ENCODE measurements around the gene TUBB.
A peak's percentile ranks its signal among the peaks of the same experiment; 100 is the strongest.

TUBB gene

DNA sequence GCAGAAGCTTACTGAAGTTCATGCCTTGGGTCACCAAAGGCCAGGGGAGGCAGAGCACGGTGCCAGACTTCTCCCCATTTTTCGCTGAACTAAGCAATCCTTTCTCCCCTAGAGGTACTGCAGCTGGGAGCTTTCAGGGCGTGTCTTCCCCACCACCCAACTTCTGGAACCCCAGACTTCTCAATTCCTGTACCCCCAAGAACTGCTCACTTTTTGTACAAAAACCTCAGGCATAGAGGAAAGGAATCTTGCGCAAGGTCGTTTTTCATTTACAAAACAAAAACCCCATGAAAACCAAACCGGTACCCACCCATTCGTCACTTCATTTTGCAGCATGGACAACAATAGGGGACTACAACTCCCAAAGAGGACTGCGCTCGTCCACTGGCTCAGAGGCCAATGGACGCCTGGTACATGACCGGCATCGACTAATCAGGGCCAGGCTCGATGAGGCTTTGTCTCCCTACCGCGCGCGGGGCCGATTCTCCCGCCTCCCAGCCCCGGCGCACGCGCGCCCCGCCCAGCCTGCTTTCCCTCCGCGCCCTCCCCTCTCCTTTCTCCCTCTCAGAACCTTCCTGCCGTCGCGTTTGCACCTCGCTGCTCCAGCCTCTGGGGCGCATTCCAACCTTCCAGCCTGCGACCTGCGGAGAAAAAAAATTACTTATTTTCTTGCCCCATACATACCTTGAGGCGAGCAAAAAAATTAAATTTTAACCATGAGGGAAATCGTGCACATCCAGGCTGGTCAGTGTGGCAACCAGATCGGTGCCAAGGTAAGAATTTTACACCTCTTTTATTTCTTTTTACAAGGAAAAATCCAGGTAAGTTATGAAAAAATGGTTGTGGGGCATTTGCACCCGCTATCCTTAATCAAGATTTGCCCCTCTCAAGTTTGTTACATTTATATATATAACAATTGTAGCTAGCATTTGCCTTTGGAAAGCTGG is at the start of gene TUBB:
Gene TUBB (plus strand): TSS at position 562 of the 947 bp plus-strand sequence. CDS start 155 bp downstream, at position 717.
- in situ Hi-C loops (cut with HindIII; ENCODE audit: low pct_unique_long_range_greater_than_20kb, low sequenced_read_pairs): no loop called here
- peak; percentile 87 to 99 for DNase-seq (ENCODE audit: low read depth in 1 of 2, low spot score in 1 of 2)
- no peak for TF ChIP-seq JUND (IDR thresholded peaks at IDR 0.05; ENCODE audit: low read depth)

DNA sequence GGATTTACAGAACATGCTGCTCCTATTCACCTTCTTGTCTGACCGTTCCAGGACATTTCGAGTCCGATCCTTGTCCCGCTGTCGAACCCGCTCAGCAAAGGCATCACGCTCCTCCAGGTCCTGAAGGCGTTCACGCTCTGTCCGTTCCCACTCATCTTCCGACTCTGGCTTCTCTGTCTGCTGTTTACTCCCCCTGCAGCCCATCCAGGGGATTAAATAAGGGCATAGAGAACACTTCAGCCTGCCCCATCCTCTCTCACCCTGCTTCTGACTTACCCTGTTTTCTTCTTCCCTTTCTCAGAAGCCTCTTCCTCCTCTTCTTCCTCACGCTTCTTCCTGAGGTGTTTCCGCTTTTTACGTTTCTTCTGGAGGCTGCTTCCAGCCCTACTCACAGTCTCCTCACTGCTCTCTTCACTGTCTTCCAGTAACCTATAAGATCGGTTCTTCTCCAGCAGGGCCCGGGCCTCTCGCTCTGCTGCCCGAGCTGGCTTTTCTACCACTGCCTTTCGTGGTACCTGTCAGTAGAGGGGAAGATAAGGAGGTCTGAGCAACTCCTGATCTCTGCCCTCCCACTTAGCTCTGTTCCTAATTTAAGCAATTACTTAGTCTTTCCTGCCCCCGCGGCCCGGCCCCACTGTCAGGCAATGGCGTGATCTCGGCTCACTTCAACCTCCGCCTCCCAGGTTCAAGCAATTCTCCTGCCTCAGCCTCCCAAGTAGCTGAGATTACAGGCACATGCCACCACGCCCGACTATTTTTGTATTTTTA is 49.2 kb upstream of the TUBB start:
- TF ChIP-seq JUND (IDR thresholded peaks at IDR 0.05; ENCODE audit: low read depth): no peak
- no peak for DNase-seq (ENCODE audit: low read depth in 1 of 2, low spot score in 1 of 2)
- in situ Hi-C loops (cut with HindIII; ENCODE audit: low pct_unique_long_range_greater_than_20kb, low sequenced_read_pairs): no loop called here

DNA sequence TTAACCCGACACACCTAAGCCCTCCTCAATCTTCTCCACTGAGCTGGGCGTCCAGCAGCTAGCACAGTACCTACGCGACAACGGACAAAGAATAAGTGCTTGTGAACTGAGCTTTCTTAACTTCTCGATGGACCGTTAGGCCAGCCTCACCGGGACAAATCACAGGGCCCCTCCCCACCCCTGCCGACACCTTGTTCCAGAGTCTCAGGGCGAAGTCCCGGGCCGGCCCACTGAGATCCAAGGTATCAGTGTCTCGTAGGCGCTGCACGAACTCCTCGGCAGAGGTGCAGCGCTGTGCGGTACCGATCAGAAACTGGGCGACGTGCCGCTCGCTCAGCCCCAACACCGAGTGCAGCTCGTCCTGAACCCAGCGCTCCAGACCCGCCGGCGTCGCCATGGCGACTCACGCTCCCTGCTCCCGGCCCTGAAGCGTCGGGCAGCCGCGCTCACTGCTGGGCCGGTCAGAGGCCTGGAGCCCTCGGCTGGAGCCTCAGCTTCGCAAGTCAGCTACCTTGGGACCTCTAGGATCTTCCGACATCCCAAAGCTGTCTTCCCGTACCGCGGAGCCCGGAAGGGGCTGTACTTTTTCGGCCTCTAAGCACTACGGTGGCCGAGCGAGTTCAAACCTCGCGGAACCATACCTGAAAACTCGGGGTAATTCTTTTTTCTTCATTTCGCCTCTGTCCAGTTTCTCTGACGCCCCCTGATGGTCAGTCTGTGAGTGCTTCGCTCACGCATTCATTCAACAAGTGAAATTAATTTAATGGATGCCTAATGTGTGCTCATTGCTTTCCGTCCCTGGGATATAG is 47.5 kb upstream of the TUBB start, which contains the start of gene DHX16:
Gene DHX16 (minus strand): TSS at position 562 of the 809 bp plus-strand sequence. CDS start 165 bp downstream, at position 397.
- peak; percentile 87 to 99 for DNase-seq (ENCODE audit: low read depth in 1 of 2, low spot score in 1 of 2)
- no peak for TF ChIP-seq JUND (IDR thresholded peaks at IDR 0.05; ENCODE audit: low read depth)
- in situ Hi-C loops (cut with HindIII; ENCODE audit: low pct_unique_long_range_greater_than_20kb, low sequenced_read_pairs): no loop called here

DNA sequence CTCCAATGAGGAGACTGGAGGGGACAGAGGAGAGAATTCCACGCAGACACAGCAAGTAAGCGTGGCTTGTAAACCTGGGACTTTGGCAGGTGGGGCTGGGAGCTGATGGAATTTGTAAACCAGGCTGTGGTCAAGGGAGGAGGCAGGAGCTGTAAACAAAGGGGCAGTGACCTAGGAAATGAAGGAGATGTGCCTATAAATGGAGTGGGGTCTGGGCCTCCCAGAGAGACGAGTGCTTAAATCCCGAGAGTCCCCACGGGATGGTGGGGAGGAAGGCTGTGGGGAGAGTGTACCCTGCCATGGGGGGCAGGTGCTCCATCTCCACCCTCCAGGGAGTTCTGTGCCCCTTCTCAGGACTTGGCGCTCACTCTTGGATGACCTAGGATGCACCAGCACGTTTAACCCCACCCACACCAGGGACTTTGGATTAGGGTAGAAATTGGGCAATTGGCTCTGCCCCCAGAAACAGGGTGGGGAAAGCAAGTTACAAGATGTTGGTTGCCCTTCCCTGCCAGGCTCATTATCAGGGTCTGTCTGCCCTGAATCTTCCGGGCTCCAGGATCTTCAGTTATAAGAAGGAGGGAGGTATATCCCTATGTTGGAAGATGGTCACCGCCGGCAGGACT is 43.4 kb upstream of the TUBB start:
- no peak for TF ChIP-seq JUND (IDR thresholded peaks at IDR 0.05; ENCODE audit: low read depth)
- in situ Hi-C loops (cut with HindIII; ENCODE audit: low pct_unique_long_range_greater_than_20kb, low sequenced_read_pairs): no loop called here
- no peak for DNase-seq (ENCODE audit: low read depth in 1 of 2, low spot score in 1 of 2)

DNA sequence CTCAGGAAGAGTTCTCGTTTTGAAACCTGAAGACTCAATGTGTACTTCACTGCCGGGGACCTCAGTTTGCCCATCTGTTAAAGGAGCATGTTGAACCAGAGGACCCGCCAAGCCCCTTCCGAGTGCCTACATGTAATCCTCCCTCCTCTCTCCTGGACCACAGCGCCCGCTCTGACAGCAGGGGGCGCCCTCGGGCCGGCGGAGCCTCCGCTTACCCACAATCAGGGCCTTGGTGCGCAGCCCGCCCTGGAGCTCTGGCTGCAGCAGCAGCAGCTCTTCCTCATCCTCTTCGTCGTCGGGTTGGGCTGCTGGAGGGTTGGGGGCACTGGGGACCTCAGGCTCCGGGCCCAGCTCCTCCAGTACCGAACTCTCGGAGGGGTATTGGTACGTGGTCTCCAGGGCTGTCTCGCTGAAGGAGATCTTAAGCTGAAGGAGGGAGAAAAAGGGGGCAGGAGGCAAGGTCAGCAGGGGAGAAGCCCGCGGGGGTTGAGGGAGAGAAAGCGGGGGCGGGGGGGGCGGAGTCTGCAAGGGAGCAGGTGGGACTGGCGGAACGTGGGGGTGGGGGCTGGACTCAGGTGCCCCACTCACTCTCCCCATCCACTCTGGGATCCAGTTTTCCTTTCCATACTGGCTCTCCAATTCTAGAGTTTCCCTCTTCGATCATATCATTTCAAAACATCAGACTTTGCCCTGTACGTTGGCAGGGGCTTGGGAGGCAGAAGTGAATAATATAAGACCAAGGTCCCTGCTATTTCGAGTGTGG is 41.0 kb upstream of the TUBB start:
- TF ChIP-seq JUND (IDR thresholded peaks at IDR 0.05; ENCODE audit: low read depth): no peak
- in situ Hi-C loops (cut with HindIII; ENCODE audit: low pct_unique_long_range_greater_than_20kb, low sequenced_read_pairs): no loop called here
- DNase-seq (ENCODE audit: low read depth in 1 of 2, low spot score in 1 of 2): peak; percentile 71 to 83

DNA sequence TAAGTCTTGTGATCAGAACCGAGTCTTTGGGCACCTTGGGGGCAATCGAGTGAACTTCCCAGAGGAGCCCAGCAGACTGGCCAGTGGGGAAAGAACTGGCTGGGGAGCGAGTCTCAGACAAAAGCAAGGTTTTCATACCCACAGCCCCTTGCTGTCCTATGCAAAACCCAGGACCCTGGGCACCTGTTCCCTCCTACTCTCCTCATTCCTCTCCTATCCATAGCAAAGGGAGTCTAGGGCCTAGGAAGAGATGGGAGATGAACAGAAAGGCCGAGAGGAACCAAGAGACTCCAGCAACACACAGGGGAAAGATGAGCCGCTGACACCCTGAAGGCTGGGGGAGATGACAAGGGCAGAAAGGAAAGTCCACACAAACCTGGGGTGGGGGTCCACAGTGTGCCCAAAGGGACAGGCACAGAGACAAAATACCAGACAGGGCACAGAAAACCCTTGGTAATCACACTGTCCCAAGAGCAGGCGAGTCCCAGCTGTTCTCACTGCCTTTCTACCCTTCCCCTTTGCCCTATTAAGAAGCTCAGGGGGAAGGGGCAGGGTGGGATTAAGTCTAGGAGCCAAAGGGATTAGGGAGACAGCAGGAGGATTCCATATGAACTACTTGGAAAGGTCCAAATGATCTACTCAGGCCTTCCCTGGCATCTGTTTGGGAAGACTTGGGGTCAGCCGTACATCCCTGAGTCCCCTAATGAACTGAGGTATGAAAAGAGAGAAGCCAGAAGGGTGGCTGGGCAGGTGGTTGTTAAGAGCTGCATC is 40.2 kb upstream of the TUBB start:
- DNase-seq (ENCODE audit: low read depth in 1 of 2, low spot score in 1 of 2): no peak
- in situ Hi-C loops (cut with HindIII; ENCODE audit: low pct_unique_long_range_greater_than_20kb, low sequenced_read_pairs): no loop called here
- TF ChIP-seq JUND (IDR thresholded peaks at IDR 0.05; ENCODE audit: low read depth): no peak

DNA sequence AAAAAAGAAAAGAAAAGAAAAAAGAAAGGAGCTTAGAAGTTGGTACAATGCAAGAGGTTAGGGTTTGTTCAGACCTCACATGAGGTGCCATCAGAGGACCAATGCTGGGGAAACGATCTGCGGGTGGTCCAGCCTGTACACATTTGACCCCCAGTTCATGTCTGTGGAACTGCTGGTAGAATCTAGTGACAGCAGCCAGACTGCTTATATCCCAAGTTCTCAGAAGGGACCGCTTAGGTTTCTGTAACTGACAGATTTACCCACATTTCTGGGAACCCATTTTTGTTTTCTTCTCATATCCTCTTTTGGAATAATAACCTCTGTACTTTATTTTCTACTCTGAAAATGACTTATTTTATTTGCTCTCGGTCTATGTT is 38.4 kb upstream of the TUBB start:
- DNase-seq (ENCODE audit: low read depth in 1 of 2, low spot score in 1 of 2): no peak
- no peak for TF ChIP-seq JUND (IDR thresholded peaks at IDR 0.05; ENCODE audit: low read depth)
- in situ Hi-C loops (cut with HindIII; ENCODE audit: low pct_unique_long_range_greater_than_20kb, low sequenced_read_pairs): no loop called here

DNA sequence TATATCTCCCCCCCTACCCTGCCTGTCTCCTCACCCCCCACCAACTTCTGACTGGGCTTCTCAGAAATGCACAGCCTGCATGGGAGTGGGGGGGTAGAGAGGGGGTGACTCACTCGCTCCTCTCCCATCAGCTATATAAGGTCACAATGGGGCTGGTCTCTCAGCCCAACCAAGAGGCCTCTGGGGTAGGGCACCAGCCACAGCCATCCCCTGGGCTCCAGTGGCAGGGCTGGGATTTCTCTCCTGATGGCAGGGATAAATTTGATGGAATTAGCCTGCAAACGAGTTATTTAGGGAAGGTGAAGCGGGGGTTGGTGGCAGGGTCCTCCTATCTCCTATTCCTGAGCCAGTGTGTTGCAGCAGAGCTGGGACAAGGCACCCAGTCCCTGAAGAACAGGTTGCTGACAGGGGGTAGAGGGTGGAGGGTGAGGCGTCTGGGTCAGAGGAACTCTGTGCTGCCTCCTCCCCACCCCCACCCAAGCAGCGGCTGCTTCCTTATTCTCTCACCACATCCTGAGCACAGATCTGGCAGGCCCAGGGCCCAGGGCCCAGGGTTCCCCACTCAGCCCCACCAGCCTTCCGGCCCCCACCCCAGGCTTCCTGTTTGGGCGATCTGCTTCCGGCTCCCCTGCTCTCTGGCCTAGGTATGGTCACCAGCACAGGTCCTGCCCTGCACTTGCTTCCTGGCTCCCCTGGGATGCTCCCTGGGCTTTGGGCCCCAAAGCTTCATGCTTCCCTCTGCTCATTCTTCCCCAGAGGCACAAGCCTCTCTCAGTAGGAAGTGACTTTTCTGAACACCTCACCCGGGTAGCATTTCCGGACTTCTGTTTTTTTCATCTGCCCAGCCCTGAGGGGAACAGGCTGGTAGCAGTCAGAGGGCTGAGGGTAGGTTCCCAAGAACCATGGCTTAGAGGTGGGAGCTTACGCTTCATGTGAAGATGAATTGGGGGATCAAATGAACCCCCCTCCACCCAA is 37.7 kb upstream of the TUBB start:
- in situ Hi-C loops (cut with HindIII; ENCODE audit: low pct_unique_long_range_greater_than_20kb, low sequenced_read_pairs): no loop called here
- no peak for TF ChIP-seq JUND (IDR thresholded peaks at IDR 0.05; ENCODE audit: low read depth)
- DNase-seq (ENCODE audit: low read depth in 1 of 2, low spot score in 1 of 2): no peak

DNA sequence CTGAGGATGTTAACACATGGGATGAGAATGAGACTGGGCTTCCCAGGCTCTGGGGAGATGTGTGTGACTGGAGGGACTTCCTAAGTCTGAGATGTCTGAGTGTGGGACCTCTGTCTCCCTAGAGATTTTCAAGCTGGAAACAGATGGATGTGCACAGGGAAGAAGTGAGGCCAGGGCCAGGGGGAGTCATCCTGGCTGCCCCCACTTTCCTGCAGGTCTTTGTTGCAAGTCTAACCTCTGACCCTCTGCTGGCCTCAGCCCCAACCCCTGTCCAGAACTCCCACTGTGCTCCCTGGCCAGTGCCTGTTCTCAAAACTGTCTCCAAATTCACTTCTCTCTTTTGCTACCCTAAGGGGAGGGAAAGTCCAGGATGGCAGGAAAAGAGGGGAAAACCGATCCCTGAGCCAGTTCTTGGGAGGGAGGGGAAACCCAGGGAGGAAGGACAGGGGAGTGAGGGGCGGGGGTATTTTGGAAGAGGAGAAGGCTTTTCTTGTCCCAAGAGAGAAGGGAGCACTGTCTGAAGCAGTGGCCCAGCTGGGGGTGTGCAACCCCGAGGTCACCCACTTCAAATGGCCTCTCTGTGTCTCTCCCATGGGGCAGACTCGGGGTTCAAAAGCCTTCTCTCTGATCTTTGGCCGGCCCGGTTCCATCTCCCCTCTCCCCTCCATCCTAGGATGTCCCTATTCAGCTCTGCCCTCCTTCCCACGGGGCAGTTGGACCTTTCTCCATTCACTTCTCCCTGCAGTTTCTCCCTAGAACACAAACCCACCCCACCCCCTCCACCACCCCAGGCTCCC is 36.8 kb upstream of the TUBB start:
- no peak for DNase-seq (ENCODE audit: low read depth in 1 of 2, low spot score in 1 of 2)
- no peak for TF ChIP-seq JUND (IDR thresholded peaks at IDR 0.05; ENCODE audit: low read depth)
- in situ Hi-C loops (cut with HindIII; ENCODE audit: low pct_unique_long_range_greater_than_20kb, low sequenced_read_pairs): no loop called here

Data from T47D (cell line).